Activated CD4-positive, CD25-positive, alpha-beta regulatory T cell treated with anti-CD3 and anti-CD28 coated beads, Interleukin-2, amount 50 U/mL, for 72 hours (primary cell): ENCODE data around the gene MT1G.
"Not testable (repeated sequence)": the region's sequence is repeated elsewhere in the genome, so short reads cannot be mapped to it uniquely, and the experiment has no call there.

Experiments
- DNase-seq: peaks from one replicate; pipeline ENCODE4 v3.0.0; 2021

Gene MT1G

GRCh38 chr16:56684256-56684925 lies 16.5 kb upstream of the MT1G start:
- DNase-seq: no peak

- DNase-seq: no peak
Observed at GRCh38 chr16:56683424-56684172, 15.7 kb upstream of the MT1G start.

GRCh38 chr16:56682703-56683397 lies 15.0 kb upstream of the MT1G start:
- no peak for DNase-seq

- peak; percentile 79 for DNase-seq
Observed at GRCh38 chr16:56681939-56682702, 14.3 kb upstream of the MT1G start, which contains the start of gene MT1X. Gene MT1X (plus strand): TSS chr16:56682470. CDS start chr16:56682541, 71 bp downstream.

GRCh38 chr16:56679818-56680217 lies 12.0 kb upstream of the MT1G start:
- DNase-seq: no peak

- no peak for DNase-seq
Observed at GRCh38 chr16:56679078-56679730, 11.3 kb upstream of the MT1G start.

GRCh38 chr16:56677474-56677873 lies 9.6 kb upstream of the MT1G start:
- DNase-seq: no peak

- DNase-seq: no peak
Observed at GRCh38 chr16:56675685-56676210, 7.9 kb upstream of the MT1G start.

GRCh38 chr16:56674570-56674969 lies 6.7 kb upstream of the MT1G start:
- DNase-seq: not testable (repeated sequence)

GRCh38 chr16:56673921-56674320 lies 6.1 kb upstream of the MT1G start:
- no peak for DNase-seq

- no peak for DNase-seq
Observed at GRCh38 chr16:56672761-56673536, 5.1 kb upstream of the MT1G start.

GRCh38 chr16:56672171-56672570 lies 4.3 kb upstream of the MT1G start:
- not testable (repeated sequence) for DNase-seq

GRCh38 chr16:56671691-56672090 lies 3.8 kb upstream of the MT1G start:
- not testable (repeated sequence) for DNase-seq

- no peak for DNase-seq
Observed at GRCh38 chr16:56670620-56670934, 2.7 kb upstream of the MT1G start.

- no peak for DNase-seq
Observed at GRCh38 chr16:56669840-56670619, 2.2 kb upstream of the MT1G start.

- no peak for DNase-seq
Observed at GRCh38 chr16:56669005-56669839, 1.4 kb upstream of the MT1G start, which contains the start of gene MT1H. Gene MT1H (plus strand): TSS chr16:56669814. CDS start chr16:56669885, 71 bp downstream.

- not testable (repeated sequence) for DNase-seq
Observed at GRCh38 chr16:56665286-56666261, 2.3 kb downstream of the MT1G start.

- DNase-seq: no peak
Observed at GRCh38 chr16:56664506-56664905, 3.4 kb downstream of the MT1G start.
